ENCODE measurements around the gene MEX3D. TPM values are rescaled to one million over a fixed set of nuclear protein-coding genes. Genes with fewer than 3 reads are reported as not detected.

The MEX3D gene
- total and polyA plus RNA-seq, 2 donors (not counting 1 experiment from before 2014, with no cell fraction given): 0.73 to 3.0 TPM

GRCh38 chr19:1523412-1524286 is 44.5 kb downstream of the MEX3D start, which contains the start of gene PLK5:
TSS of gene PLK5 (plus strand) at chr19:1524077. CDS start at chr19:1526997, 2,920 bp downstream.
- no peaks in the 10 kb centered on the region for H4K20me1 ChIP-seq (ENCODE audit: control insufficient read depth, insufficient read depth, low read length, poor library complexity, severe bottlenecking)
- POLR2A ChIA-PET: no interaction called here
- no peak within 1 kb of the TSS for H3K27ac ChIP-seq (ENCODE audit: low read length in 2 of 2)
- H3K27me3 ChIP-seq (replicated peaks in 1 of 4; ENCODE audit: control extremely low read depth in 1 of 4, control insufficient read depth in 3 of 4, insufficient read depth in 4 of 4, low read length in 3 of 4): peaks cover 0 to 40% (median 16%) of the 10 kb centered on the region in 4 experiments
- peak within 1 kb of the TSS; percentile 67 for H3K4me3 Mint-ChIP-seq
- H3K79me2 ChIP-seq (ENCODE audit: control insufficient read depth, insufficient read depth, low read length): no peaks in the 10 kb centered on the region
- CTCF ChIA-PET: no interaction called here
- peaks cover 7% of the 10 kb centered on the region for H3K4me1 Mint-ChIP-seq
- peaks cover 0 to 9% (median 0%) of the 10 kb centered on the region in 3 donors for H3K9me3 ChIP-seq (ENCODE audit: control extremely low read depth in 1 of 3, control insufficient read depth in 2 of 3, insufficient read depth in 1 of 3, low read length in 2 of 3)
- WGBS (ENCODE audit: insufficient coverage): 14% methylated on average over 92 of the region's 92 CpGs
- H3K4me1 ChIP-seq (ENCODE audit: control insufficient read depth in 2 of 2, insufficient read depth in 2 of 2, low read length in 2 of 2): peaks cover 3 to 8% of the 10 kb centered on the region in 2 donors
- intact Hi-C loops (cut with micrococcal nuclease): no loop called here
- peaks cover 35% of the 10 kb centered on the region for H3K27me3 Mint-ChIP-seq
- peak within 1 kb of the TSS; percentile 32 for H3K4me2 ChIP-seq (replicated peaks; ENCODE audit: low read depth, low read length, poor library complexity, severe bottlenecking)
- H3K4me3 ChIP-seq (ENCODE audit: control extremely low read depth in 1 of 5, extremely low read depth in 1 of 5, insufficient read depth in 1 of 5, low read depth in 2 of 5, low read length in 4 of 5): no peak within 1 kb of the TSS
- TF ChIP-seq CTCF (IDR thresholded peaks at IDR 0.05) (no peak), EZH2 (IDR thresholded peaks at IDR 0.05; ENCODE audit: borderline replicate concordance, insufficient read depth, low read depth, low read length, poor library complexity, severe bottlenecking) (no peak)
- no peaks in the 10 kb centered on the region for H3K9me3 Mint-ChIP-seq (ENCODE audit: insufficient read depth)
- ATAC-seq (ENCODE audit: low read depth): no peak
- peak within 1 kb of the TSS; percentile 42 for H3K27ac Mint-ChIP-seq
- DNase-seq: no peak
- H3K9ac ChIP-seq (ENCODE audit: low read length): no peak within 1 kb of the TSS
- no peaks in the 10 kb centered on the region for H3K36me3 ChIP-seq (replicated peaks in 1 of 2; ENCODE audit: control extremely low read depth in 1 of 2, control insufficient read depth in 1 of 2, extremely low read depth in 1 of 2, insufficient read depth in 2 of 2, low read length in 1 of 2)
- H2AFZ ChIP-seq (ENCODE audit: insufficient read depth, low read depth, low read length, poor library complexity, severe bottlenecking): no peak within 1 kb of the TSS

- Mint-ChIP-seq H3K9me3 (ENCODE audit: insufficient read depth) (no peaks in the 10 kb centered on the region), H3K4me1 (peaks cover 7% of the 10 kb centered on the region), H3K27me3 (peaks cover 35% of the 10 kb centered on the region), H3K4me3 (no peak overlapping the region), H3K27ac (no peak overlapping the region)
- Histone ChIP-seq H4K20me1 (ENCODE audit: control insufficient read depth, insufficient read depth, low read length, poor library complexity, severe bottlenecking) (no peaks in the 10 kb centered on the region), H3K27me3 (replicated peaks in 1 of 4; ENCODE audit: control extremely low read depth in 1 of 4, control insufficient read depth in 3 of 4, insufficient read depth in 4 of 4, low read length in 3 of 4) (peaks cover 0 to 42% (median 18%) of the 10 kb centered on the region in 4 experiments), H3K4me2 (replicated peaks; ENCODE audit: low read depth, low read length, poor library complexity, severe bottlenecking) (no peak overlapping the region), H3K4me3 (ENCODE audit: control extremely low read depth in 1 of 5, extremely low read depth in 1 of 5, insufficient read depth in 1 of 5, low read depth in 2 of 5, low read length in 4 of 5) (no peak overlapping the region), H3K79me2 (ENCODE audit: control insufficient read depth, insufficient read depth, low read length) (no peaks in the 10 kb centered on the region), H3K27ac (ENCODE audit: low read length in 2 of 2) (no peak overlapping the region), H3K4me1 (ENCODE audit: control insufficient read depth in 2 of 2, insufficient read depth in 2 of 2, low read length in 2 of 2) (peaks cover 3 to 8% of the 10 kb centered on the region in 2 donors), H2AFZ (ENCODE audit: insufficient read depth, low read depth, low read length, poor library complexity, severe bottlenecking) (no peak overlapping the region), H3K9me3 (ENCODE audit: control extremely low read depth in 1 of 3, control insufficient read depth in 2 of 3, insufficient read depth in 1 of 3, low read length in 2 of 3) (peaks cover 0 to 14% (median 0%) of the 10 kb centered on the region in 3 donors), H3K9ac (ENCODE audit: low read length) (no peak overlapping the region), H3K36me3 (replicated peaks in 1 of 2; ENCODE audit: control extremely low read depth in 1 of 2, control insufficient read depth in 1 of 2, extremely low read depth in 1 of 2, insufficient read depth in 2 of 2, low read length in 1 of 2) (no peaks in the 10 kb centered on the region)
- DNase-seq (no peak), ATAC-seq (ENCODE audit: low read depth) (no peak)
- TF ChIP-seq EZH2 (IDR thresholded peaks at IDR 0.05; ENCODE audit: borderline replicate concordance, insufficient read depth, low read depth, low read length, poor library complexity, severe bottlenecking) (no peak), CTCF (IDR thresholded peaks at IDR 0.05) (no peak)
- intact Hi-C loops (cut with micrococcal nuclease): no loop called here
- WGBS (ENCODE audit: insufficient coverage): 74% methylated on average over 16 of the region's 18 CpGs
- ChIA-PET POLR2A (no interaction called here), CTCF (no interaction called here)
These were observed 45.3 kb downstream of the MEX3D start for GRCh38 chr19:1522838-1523237.
